Measurements from ENCODE around the gene DLK2.

DLK2 gene

GRCh38 chr6:43445576-43445975, 9.8 kb downstream of the DLK2 start:
- Histone ChIP-seq H3K27me3 (replicated peaks; ENCODE audit: control insufficient read depth, insufficient read depth, low read length, poor library complexity, severe bottlenecking) (no peaks in the 10 kb centered on the region), H3K27ac (ENCODE audit: insufficient read depth, low read length, poor library complexity, severe bottlenecking) (no peak overlapping the region), H3K4me1 (ENCODE audit: control insufficient read depth, insufficient read depth, low read length, poor library complexity, severe bottlenecking) (no peaks in the 10 kb centered on the region), H3K9me3 (ENCODE audit: control insufficient read depth, low read length) (no peaks in the 10 kb centered on the region), H3K36me3 (ENCODE audit: control insufficient read depth, insufficient read depth, low read length) (peaks cover 82% of the 10 kb centered on the region), H3K4me3 (ENCODE audit: insufficient read depth, low read depth, low read length, poor library complexity, severe bottlenecking) (no peak overlapping the region)
- DNase-seq = no peak

- H3K9me3 ChIP-seq (ENCODE audit: control insufficient read depth, low read length) = no peaks in the 10 kb centered on the region
- DNase-seq = no peak
- peaks cover 72% of the 10 kb centered on the region for H3K36me3 ChIP-seq (ENCODE audit: control insufficient read depth, insufficient read depth, low read length)
- H3K27me3 ChIP-seq (replicated peaks; ENCODE audit: control insufficient read depth, insufficient read depth, low read length, poor library complexity, severe bottlenecking) = no peaks in the 10 kb centered on the region
- H3K27ac ChIP-seq (ENCODE audit: insufficient read depth, low read length, poor library complexity, severe bottlenecking) = no peak overlapping the region
- H3K4me1 ChIP-seq (ENCODE audit: control insufficient read depth, insufficient read depth, low read length, poor library complexity, severe bottlenecking) = no peaks in the 10 kb centered on the region
- H3K4me3 ChIP-seq (ENCODE audit: insufficient read depth, low read depth, low read length, poor library complexity, severe bottlenecking) = no peak overlapping the region
Observed at GRCh38 chr6:43444582-43444981, 10.8 kb downstream of the DLK2 start.

DNA sequence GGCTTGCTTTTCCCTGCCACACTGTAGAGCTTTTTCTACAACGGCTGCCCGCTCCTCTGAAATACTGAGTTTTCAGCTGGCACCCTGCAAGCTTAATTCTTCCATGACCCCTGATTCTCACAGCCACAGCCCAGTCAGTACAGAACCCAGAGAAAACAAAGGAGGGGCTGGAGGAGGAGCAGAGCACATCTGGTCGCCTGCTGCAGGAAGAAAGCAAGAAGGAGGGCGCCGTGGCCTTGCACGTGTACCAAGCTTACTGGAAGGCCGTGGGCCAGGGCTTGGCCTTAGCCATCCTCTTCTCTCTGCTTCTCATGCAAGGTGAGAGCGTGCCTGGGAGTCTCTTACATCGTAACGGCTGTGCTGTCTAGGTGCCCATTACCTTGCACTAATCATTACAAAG, 11.3 kb downstream of the DLK2 start:
- no peak for DNase-seq
- no peak overlapping the region for H3K27ac ChIP-seq (ENCODE audit: insufficient read depth, low read length, poor library complexity, severe bottlenecking)
- H3K4me3 ChIP-seq (ENCODE audit: insufficient read depth, low read depth, low read length, poor library complexity, severe bottlenecking) = no peak overlapping the region
- no peaks in the 10 kb centered on the region for H3K4me1 ChIP-seq (ENCODE audit: control insufficient read depth, insufficient read depth, low read length, poor library complexity, severe bottlenecking)
- H3K9me3 ChIP-seq (ENCODE audit: control insufficient read depth, low read length) = no peaks in the 10 kb centered on the region
- H3K36me3 ChIP-seq (ENCODE audit: control insufficient read depth, insufficient read depth, low read length) = peaks cover 67% of the 10 kb centered on the region
- H3K27me3 ChIP-seq (replicated peaks; ENCODE audit: control insufficient read depth, insufficient read depth, low read length, poor library complexity, severe bottlenecking) = no peaks in the 10 kb centered on the region

DNA sequence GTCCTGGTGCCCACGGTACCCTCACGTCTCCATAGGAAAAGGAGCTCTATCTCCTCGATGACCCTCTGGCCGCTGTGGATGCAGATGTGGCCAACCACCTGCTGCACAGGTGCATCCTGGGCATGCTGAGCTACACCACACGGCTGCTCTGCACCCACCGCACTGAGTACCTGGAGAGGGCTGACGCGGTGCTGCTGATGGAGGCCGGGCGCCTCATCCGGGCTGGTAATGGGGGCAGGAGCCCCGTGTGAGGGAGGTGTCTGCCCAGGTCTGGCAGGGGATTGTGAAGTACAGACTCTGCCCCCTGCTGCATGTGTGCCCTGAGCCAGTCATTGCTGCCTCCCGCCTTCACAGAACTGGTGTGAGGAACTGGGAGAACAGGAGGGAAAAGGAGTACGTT, 12.4 kb downstream of the DLK2 start:
- Histone ChIP-seq H3K27ac (ENCODE audit: insufficient read depth, low read length, poor library complexity, severe bottlenecking) (no peak overlapping the region), H3K27me3 (replicated peaks; ENCODE audit: control insufficient read depth, insufficient read depth, low read length, poor library complexity, severe bottlenecking) (no peaks in the 10 kb centered on the region), H3K9me3 (ENCODE audit: control insufficient read depth, low read length) (no peaks in the 10 kb centered on the region), H3K4me1 (ENCODE audit: control insufficient read depth, insufficient read depth, low read length, poor library complexity, severe bottlenecking) (no peaks in the 10 kb centered on the region), H3K4me3 (ENCODE audit: insufficient read depth, low read depth, low read length, poor library complexity, severe bottlenecking) (no peak overlapping the region), H3K36me3 (ENCODE audit: control insufficient read depth, insufficient read depth, low read length) (peaks cover 63% of the 10 kb centered on the region)
- DNase-seq = no peak

- Histone ChIP-seq H3K27me3 (replicated peaks; ENCODE audit: control insufficient read depth, insufficient read depth, low read length, poor library complexity, severe bottlenecking) (no peaks in the 10 kb centered on the region), H3K36me3 (ENCODE audit: control insufficient read depth, insufficient read depth, low read length) (peaks cover 46% of the 10 kb centered on the region), H3K4me3 (ENCODE audit: insufficient read depth, low read depth, low read length, poor library complexity, severe bottlenecking) (no peak overlapping the region), H3K27ac (ENCODE audit: insufficient read depth, low read length, poor library complexity, severe bottlenecking) (no peak overlapping the region), H3K9me3 (ENCODE audit: control insufficient read depth, low read length) (no peaks in the 10 kb centered on the region), H3K4me1 (ENCODE audit: control insufficient read depth, insufficient read depth, low read length, poor library complexity, severe bottlenecking) (no peaks in the 10 kb centered on the region)
- no peak for DNase-seq
Observed at GRCh38 chr6:43437700-43438099, 17.6 kb downstream of the DLK2 start.

DNA sequence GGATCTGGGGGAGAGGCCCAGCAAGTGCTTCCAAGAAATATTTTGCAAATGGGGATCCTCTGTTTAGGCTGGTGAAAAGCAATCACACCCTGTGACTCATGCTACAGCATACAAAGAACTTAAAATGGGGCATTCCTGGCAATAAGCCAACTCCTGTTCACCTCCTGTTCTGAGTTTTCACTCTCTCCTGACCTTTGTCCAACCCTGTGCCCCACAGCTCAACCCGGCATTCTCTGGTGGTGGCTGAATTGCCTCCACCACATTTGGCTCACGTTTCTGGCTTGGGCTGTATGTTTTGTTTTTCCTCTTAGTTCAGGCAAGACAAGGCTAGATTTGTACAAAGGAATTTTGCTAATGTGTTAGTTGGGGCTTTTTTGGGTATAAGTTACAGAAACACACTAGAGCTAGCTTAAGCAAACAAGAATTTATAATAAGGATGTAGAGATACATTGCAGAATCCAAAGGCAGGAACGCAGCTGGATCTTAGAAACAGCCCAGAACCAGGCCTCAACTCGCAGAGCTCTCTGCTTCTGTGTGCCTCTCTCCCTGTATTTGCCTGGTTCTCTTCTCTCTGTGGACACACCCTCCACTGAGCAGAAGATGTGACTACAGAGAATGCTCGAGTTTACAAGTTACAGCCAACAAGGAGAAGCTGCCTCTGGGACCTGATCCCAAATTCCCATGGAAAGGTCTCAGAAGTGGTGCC, 18.6 kb downstream of the DLK2 start:
- no peak for DNase-seq
- no peaks in the 10 kb centered on the region for H3K27me3 ChIP-seq (replicated peaks; ENCODE audit: control insufficient read depth, insufficient read depth, low read length, poor library complexity, severe bottlenecking)
- no peaks in the 10 kb centered on the region for H3K4me1 ChIP-seq (ENCODE audit: control insufficient read depth, insufficient read depth, low read length, poor library complexity, severe bottlenecking)
- H3K9me3 ChIP-seq (ENCODE audit: control insufficient read depth, low read length) = no peaks in the 10 kb centered on the region
- H3K36me3 ChIP-seq (ENCODE audit: control insufficient read depth, insufficient read depth, low read length) = peaks cover 47% of the 10 kb centered on the region
- no peak overlapping the region for H3K27ac ChIP-seq (ENCODE audit: insufficient read depth, low read length, poor library complexity, severe bottlenecking)
- no peak overlapping the region for H3K4me3 ChIP-seq (ENCODE audit: insufficient read depth, low read depth, low read length, poor library complexity, severe bottlenecking)

DNA sequence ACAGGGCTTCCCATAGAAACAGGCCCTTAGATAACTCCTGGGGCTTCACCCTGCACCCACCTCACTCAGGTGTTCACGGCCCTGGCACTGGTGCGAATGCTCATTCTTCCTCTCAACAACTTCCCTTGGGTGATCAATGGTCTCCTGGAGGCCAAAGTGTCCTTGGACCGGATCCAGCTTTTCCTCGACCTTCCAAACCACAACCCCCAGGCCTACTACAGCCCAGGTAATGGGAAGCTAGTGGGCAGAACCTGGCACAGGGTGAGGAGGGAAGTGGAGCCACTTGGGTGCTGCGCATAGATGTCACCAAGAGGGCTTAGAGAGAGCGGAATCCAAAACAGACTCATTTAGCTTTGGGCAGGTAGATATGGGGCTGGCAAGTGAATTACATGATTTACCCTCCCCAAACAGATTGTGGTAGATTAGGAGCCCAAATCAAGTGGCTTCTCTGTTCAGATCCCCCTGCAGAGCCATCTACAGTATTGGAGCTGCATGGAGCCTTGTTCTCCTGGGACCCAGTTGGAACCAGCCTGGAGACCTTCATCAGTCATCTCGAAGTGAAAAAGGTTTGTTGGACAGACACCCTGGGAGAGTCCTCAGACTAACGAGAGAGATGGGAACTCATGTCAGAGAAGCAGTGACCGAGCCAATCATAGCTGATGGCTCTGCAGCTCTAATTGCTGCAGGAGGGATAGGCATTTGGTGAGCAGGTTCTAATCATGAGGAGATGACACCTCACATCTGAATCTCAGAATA, 19.5 kb downstream of the DLK2 start:
- Histone ChIP-seq H3K27ac (ENCODE audit: insufficient read depth, low read length, poor library complexity, severe bottlenecking) (no peak overlapping the region), H3K4me3 (ENCODE audit: insufficient read depth, low read depth, low read length, poor library complexity, severe bottlenecking) (no peak overlapping the region), H3K36me3 (ENCODE audit: control insufficient read depth, insufficient read depth, low read length) (peaks cover 49% of the 10 kb centered on the region), H3K4me1 (ENCODE audit: control insufficient read depth, insufficient read depth, low read length, poor library complexity, severe bottlenecking) (no peaks in the 10 kb centered on the region), H3K27me3 (replicated peaks; ENCODE audit: control insufficient read depth, insufficient read depth, low read length, poor library complexity, severe bottlenecking) (no peaks in the 10 kb centered on the region), H3K9me3 (ENCODE audit: control insufficient read depth, low read length) (no peaks in the 10 kb centered on the region)
- DNase-seq = no peak

DNA sequence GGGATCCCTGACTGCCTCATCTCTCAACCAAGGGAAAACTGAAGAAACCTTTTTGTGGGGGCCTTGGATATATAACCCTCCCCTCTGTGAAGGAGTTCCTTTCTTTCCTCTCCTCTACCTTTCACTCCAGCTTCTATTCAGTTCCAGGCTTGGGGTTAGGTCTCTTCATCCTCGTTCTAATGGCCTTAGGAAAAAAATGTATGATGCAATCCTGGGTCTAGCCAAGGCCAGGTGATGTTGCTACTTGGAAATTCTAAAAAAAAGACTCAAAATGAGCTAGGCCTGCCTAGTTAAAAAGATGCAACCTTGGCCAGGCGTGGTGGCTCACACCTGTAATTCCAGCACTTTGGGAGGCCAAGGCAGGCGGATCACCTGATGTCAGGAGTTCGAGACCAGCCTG, 20.4 kb downstream of the DLK2 start:
- DNase-seq = no peak
- H3K9me3 ChIP-seq (ENCODE audit: control insufficient read depth, low read length) = no peaks in the 10 kb centered on the region
- H3K4me3 ChIP-seq (ENCODE audit: insufficient read depth, low read depth, low read length, poor library complexity, severe bottlenecking) = no peak overlapping the region
- peaks cover 49% of the 10 kb centered on the region for H3K36me3 ChIP-seq (ENCODE audit: control insufficient read depth, insufficient read depth, low read length)
- H3K27me3 ChIP-seq (replicated peaks; ENCODE audit: control insufficient read depth, insufficient read depth, low read length, poor library complexity, severe bottlenecking) = no peaks in the 10 kb centered on the region
- H3K4me1 ChIP-seq (ENCODE audit: control insufficient read depth, insufficient read depth, low read length, poor library complexity, severe bottlenecking) = no peaks in the 10 kb centered on the region
- no peak overlapping the region for H3K27ac ChIP-seq (ENCODE audit: insufficient read depth, low read length, poor library complexity, severe bottlenecking)

DNA sequence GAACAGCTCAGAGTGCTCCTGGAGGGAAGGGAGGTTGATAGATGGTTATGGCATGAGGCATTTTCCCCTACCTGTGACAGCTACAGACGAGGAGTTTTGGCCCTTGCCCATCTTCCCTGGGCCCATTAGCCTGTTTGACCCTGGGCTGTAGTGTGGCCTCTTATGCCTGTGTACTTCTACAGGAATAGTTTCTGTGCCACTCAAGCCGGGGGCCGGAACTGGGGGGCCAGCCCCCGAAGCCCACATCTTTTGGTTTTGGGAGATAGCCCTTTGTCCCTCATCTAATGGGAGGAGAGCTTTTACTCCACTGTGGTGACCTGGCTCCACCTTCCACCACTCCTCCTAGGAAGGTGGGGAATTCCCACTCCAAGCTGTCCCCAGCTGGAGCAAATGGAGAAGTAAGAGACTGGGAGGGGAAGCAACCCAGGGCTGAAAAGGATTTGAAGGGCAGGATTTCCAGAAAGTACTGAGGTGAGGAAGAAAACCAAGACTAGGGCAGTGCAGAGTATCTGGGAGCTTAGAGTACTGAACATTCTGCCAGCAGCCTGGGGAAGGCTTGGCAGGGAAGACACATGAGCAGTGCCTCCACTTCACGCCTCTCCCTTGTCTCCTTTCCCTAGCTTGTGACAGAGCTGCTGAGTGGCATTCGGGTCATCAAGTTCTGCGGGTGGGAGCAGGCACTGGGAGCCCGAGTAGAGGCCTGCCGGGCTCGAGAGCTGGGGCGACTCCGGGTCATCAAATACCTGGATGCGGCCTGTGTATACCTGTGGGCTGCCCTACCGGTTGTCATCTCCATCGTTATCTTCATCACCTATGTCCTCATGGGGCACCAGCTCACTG, 21.1 kb downstream of the DLK2 start:
- H3K9me3 ChIP-seq (ENCODE audit: control insufficient read depth, low read length) = no peaks in the 10 kb centered on the region
- no peak overlapping the region for H3K4me3 ChIP-seq (ENCODE audit: insufficient read depth, low read depth, low read length, poor library complexity, severe bottlenecking)
- H3K36me3 ChIP-seq (ENCODE audit: control insufficient read depth, insufficient read depth, low read length) = peaks cover 49% of the 10 kb centered on the region
- H3K4me1 ChIP-seq (ENCODE audit: control insufficient read depth, insufficient read depth, low read length, poor library complexity, severe bottlenecking) = peaks cover 1% of the 10 kb centered on the region
- DNase-seq = no peak
- H3K27me3 ChIP-seq (replicated peaks; ENCODE audit: control insufficient read depth, insufficient read depth, low read length, poor library complexity, severe bottlenecking) = no peaks in the 10 kb centered on the region
- H3K27ac ChIP-seq (ENCODE audit: insufficient read depth, low read length, poor library complexity, severe bottlenecking) = no peak overlapping the region

- Histone ChIP-seq H3K9me3 (ENCODE audit: control insufficient read depth, low read length) (no peaks in the 10 kb centered on the region), H3K27me3 (replicated peaks; ENCODE audit: control insufficient read depth, insufficient read depth, low read length, poor library complexity, severe bottlenecking) (no peaks in the 10 kb centered on the region), H3K36me3 (ENCODE audit: control insufficient read depth, insufficient read depth, low read length) (peaks cover 46% of the 10 kb centered on the region), H3K4me1 (ENCODE audit: control insufficient read depth, insufficient read depth, low read length, poor library complexity, severe bottlenecking) (peaks cover 11% of the 10 kb centered on the region), H3K27ac (ENCODE audit: insufficient read depth, low read length, poor library complexity, severe bottlenecking) (no peak overlapping the region), H3K4me3 (ENCODE audit: insufficient read depth, low read depth, low read length, poor library complexity, severe bottlenecking) (no peak overlapping the region)
- no peak for DNase-seq
Observed at GRCh38 chr6:43433148-43433547, 22.2 kb downstream of the DLK2 start.
